ENCODE measurements around the gene HIP1R. TPM values are rescaled to one million over a fixed set of nuclear protein-coding genes. Genes with fewer than 3 reads are reported as not detected.

Gene HIP1R
- total and polyA plus RNA-seq, 2 of the 4 experiments (the other 2 are of a cell fraction): 13.8 to 18.5 TPM

- POLR2A ChIA-PET (ENCODE audit: unreplicated experiment): no interaction called here
Observed at GRCh38 chr12:122843455-122843854, 8.2 kb downstream of the HIP1R start.

More at GRCh38 chr12:122843455-122843854, 8.2 kb downstream of the HIP1R start:
- H3K4me2 ChIP-seq (ENCODE audit: low read depth, low read length): no peak overlapping the region
- ATAC-seq (ENCODE audit: low read depth) (no peak), DNase-seq (no peak)
- no TSS peak for BruUV-seq (replicated peaks)
- no peak overlapping the region for H2AFZ ChIP-seq (replicated peaks; ENCODE audit: low read length, poor library complexity)
- in situ Hi-C loops (cut with MboI; ENCODE audit: low sequenced_read_pairs): no loop called here
- peaks cover 22% of the 10 kb centered on the region for H3K4me1 ChIP-seq (ENCODE audit: control insufficient read depth, insufficient read depth, low read length)
- no peak overlapping the region for H3K4ac ChIP-seq (ENCODE audit: low read depth, low read length)
- H2BK5ac ChIP-seq (ENCODE audit: low read depth, low read length, poor library complexity, severe bottlenecking): no peak overlapping the region
- no peak overlapping the region for H2AK5ac ChIP-seq (ENCODE audit: low read depth, low read length)
- no peak overlapping the region for H3K56ac ChIP-seq (ENCODE audit: extremely low read depth, insufficient read depth, low read length)
- no peak overlapping the region for H3K27ac ChIP-seq (ENCODE audit: insufficient read depth, low read length)
- 96% methylated on average over 4 of the region's 8 CpGs; no CpG with 5 or more reads in 1 of the 2 experiments for WGBS, 2 experiments (ENCODE audit: extremely low coverage in 2 of 2, insufficient read length in 1 of 2)
- H4K20me1 ChIP-seq (ENCODE audit: insufficient read depth, low read length): peaks cover 12% of the 10 kb centered on the region; the same call in 1 of the 2 replicates
- H3K23ac ChIP-seq (ENCODE audit: low read depth, low read length): no peak overlapping the region
- no peak overlapping the region for H2BK20ac ChIP-seq (ENCODE audit: low read depth, low read length)
- no peaks in the 10 kb centered on the region for H3K9me3 ChIP-seq (ENCODE audit: control insufficient read depth, insufficient read depth, low read length)
- no peak overlapping the region for H3K4me3 ChIP-seq (ENCODE audit: insufficient read depth, low read depth, low read length)
- H4K91ac ChIP-seq (ENCODE audit: insufficient read depth, low read depth, low read length): no peak overlapping the region
- H3K18ac ChIP-seq (ENCODE audit: low read depth, low read length): no peak overlapping the region
- dilution Hi-C loops (cut with HindIII; ENCODE audit: low sequenced_read_pairs, unreplicated experiment): no loop called here
- H4K8ac ChIP-seq (ENCODE audit: low read depth in 2 of 2, low read length in 2 of 2): no peak overlapping the region
- no peak overlapping the region for H2BK15ac ChIP-seq (ENCODE audit: low read depth, low read length)
- H3K27me3 ChIP-seq (ENCODE audit: control insufficient read depth, insufficient read depth, low read length): no peaks in the 10 kb centered on the region
- no peak overlapping the region for H3K14ac ChIP-seq (replicated peaks; ENCODE audit: low read depth, low read length)
- H3K36me3 ChIP-seq (ENCODE audit: control insufficient read depth, insufficient read depth, low read length): no peaks in the 10 kb centered on the region
- intact Hi-C loops (cut with micrococcal nuclease): no loop called here
- no peak overlapping the region for H2BK120ac ChIP-seq (ENCODE audit: low read depth, low read length)
- TF ChIP-seq RCOR1 (IDR thresholded peaks at IDR 0.05; ENCODE audit: insufficient replicate concordance, low read length) (no peak), BHLHE40 (IDR thresholded peaks at IDR 0.05; ENCODE audit: low read depth, low read length) (no peak), SMC3 (IDR thresholded peaks at IDR 0.05; ENCODE audit: low read depth, low read length) (no peak), FOS (IDR thresholded peaks at IDR 0.05; ENCODE audit: low read depth, low read length) (no peak), NFE2L2 (IDR thresholded peaks at IDR 0.05; ENCODE audit: low read depth, low read length) (no peak), MAFK (IDR thresholded peaks at IDR 0.05; ENCODE audit: low read depth, low read length) (no peak), RAD21 (IDR thresholded peaks at IDR 0.05; ENCODE audit: low read length) (no peak), MAZ (IDR thresholded peaks at IDR 0.05; ENCODE audit: borderline replicate concordance, low read depth, low read length) (no peak), CEBPB (IDR thresholded peaks at IDR 0.05; ENCODE audit: low read depth, low read length) (no peak), MXI1 (IDR thresholded peaks at IDR 0.05; ENCODE audit: borderline replicate concordance, low read depth, low read length) (no peak), ELK1 (IDR thresholded peaks at IDR 0.05; ENCODE audit: borderline replicate concordance, low read depth, low read length) (no peak), RFX5 (IDR thresholded peaks at IDR 0.05; ENCODE audit: low read depth, low read length) (no peak), CHD1 (IDR thresholded peaks at IDR 0.05; ENCODE audit: low read depth, low read length) (no peak), POLR2A (IDR thresholded peaks at IDR 0.05; ENCODE audit: low read depth, low read length) (no peak)
- TF ChIP-seq, protein P1, sequence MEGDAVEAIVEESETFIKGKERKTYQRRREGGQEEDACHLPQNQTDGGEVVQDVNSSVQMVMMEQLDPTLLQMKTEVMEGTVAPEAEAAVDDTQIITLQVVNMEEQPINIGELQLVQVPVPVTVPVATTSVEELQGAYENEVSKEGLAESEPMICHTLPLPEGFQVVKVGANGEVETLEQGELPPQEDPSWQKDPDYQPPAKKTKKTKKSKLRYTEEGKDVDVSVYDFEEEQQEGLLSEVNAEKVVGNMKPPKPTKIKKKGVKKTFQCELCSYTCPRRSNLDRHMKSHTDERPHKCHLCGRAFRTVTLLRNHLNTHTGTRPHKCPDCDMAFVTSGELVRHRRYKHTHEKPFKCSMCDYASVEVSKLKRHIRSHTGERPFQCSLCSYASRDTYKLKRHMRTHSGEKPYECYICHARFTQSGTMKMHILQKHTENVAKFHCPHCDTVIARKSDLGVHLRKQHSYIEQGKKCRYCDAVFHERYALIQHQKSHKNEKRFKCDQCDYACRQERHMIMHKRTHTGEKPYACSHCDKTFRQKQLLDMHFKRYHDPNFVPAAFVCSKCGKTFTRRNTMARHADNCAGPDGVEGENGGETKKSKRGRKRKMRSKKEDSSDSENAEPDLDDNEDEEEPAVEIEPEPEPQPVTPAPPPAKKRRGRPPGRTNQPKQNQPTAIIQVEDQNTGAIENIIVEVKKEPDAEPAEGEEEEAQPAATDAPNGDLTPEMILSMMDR (conservative IDR thresholded peaks at IDR 0.05; ENCODE audit: low read depth, low read length): no peak
- TF ChIP-seq, protein P2, sequence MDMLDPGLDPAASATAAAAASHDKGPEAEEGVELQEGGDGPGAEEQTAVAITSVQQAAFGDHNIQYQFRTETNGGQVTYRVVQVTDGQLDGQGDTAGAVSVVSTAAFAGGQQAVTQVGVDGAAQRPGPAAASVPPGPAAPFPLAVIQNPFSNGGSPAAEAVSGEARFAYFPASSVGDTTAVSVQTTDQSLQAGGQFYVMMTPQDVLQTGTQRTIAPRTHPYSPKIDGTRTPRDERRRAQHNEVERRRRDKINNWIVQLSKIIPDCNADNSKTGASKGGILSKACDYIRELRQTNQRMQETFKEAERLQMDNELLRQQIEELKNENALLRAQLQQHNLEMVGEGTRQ (IDR thresholded peaks at IDR 0.05; ENCODE audit: low read depth, low read length): no peak
- H4K5ac ChIP-seq (ENCODE audit: low read depth, low read length): no peak overlapping the region
- CTCF ChIA-PET: no interaction called here
- H3K9ac ChIP-seq (ENCODE audit: low read depth, low read length): no peak overlapping the region
- H3K9me1 ChIP-seq (ENCODE audit: insufficient read depth, low read length): peaks cover 25% of the 10 kb centered on the region
- H2AK9ac ChIP-seq (replicated peaks; ENCODE audit: low read depth, low read length, poor library complexity): peak overlapping the region; percentile 44
- H3K79me1 ChIP-seq (ENCODE audit: low read depth in 1 of 2, low read length in 2 of 2): peaks cover 9 to 35% of the 10 kb centered on the region in 2 experiments

Measured in IMR-90 (cell line).